A673 (cell line): ENCODE results near the gene SPI1.

ENCODE experiments used
- CTCF ChIP-seq: fragments of 300-800, 200-600 bp; sonication (generic); conservative IDR thresholded peaks from 2 replicates; pipeline ENCODE4 v1.5.1; 2017; ENCODE audit warnings: low read depth, mild to moderate bottlenecking, antibody characterized with exemption, low read length, moderate library complexity, mixed read lengths
- EZH2 ChIP-seq: fragments of 200-600 bp; sonication (generic); IDR thresholded peaks from 2 replicates; pipeline ENCODE4 v1.6.1; 2017; ENCODE audit warnings: borderline replicate concordance, low read depth, mild to moderate bottlenecking, mixed read lengths, antibody characterized with exemption, low read length; ENCODE audit not compliant: poor library complexity, severe bottlenecking

- TF ChIP-seq CTCF (no peak), EZH2 (no peak)
Observed at GRCh38 chr11:47305734-47306483, 72.4 kb downstream of the SPI1 start.
